ENCODE measurements around the gene SHC3.

The SHC3 gene

DNA sequence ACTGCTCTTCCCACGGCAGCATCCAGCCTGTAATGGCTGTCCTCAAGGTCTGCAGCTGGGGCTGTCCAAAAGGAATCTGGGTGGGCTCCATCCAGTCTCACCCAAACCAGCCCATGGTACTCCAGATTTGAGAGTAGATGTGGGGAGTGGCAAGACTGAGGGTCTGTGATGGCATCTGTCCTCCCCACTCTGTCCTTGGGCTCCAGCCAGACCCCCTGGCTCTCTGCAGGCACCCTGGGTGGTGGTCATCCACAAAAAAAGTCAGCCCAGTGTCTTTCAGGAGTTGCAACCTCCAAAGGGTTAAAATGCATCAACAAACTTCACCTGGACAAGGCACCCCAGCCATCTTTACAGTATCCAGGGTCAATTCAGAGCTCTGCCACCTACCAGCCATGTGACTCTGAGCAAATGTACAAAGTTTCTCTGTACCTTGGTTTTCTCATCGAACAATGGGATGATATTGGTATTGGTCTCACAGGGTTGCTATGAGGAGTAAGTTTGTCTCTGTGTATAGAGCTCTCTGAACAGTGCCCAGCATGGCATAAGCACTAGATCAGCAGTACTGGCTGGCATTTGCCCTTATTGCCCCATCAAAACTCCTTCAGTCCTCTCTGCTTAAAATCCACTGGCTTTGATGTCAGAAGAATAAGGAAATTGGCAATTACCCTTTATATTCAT, 194.6 kb downstream of the SHC3 start:
- Histone ChIP-seq H3K36me3 (ENCODE audit: low read depth) (no peaks in the 10 kb centered on the region), H3K27ac (ENCODE audit: poor library complexity, severe bottlenecking) (no peak overlapping the region), H3K9me3 (ENCODE audit: severe bottlenecking) (no peaks in the 10 kb centered on the region), H3K27me3 (ENCODE audit: insufficient read depth, poor library complexity, severe bottlenecking) (no peaks in the 10 kb centered on the region), H3K4me1 (ENCODE audit: insufficient read depth, poor library complexity, severe bottlenecking) (no peaks in the 10 kb centered on the region), H3K4me3 (ENCODE audit: severe bottlenecking) (no peak overlapping the region)
- no peak for ATAC-seq (ENCODE audit: low read depth)
- TF ChIP-seq, protein P1, sequence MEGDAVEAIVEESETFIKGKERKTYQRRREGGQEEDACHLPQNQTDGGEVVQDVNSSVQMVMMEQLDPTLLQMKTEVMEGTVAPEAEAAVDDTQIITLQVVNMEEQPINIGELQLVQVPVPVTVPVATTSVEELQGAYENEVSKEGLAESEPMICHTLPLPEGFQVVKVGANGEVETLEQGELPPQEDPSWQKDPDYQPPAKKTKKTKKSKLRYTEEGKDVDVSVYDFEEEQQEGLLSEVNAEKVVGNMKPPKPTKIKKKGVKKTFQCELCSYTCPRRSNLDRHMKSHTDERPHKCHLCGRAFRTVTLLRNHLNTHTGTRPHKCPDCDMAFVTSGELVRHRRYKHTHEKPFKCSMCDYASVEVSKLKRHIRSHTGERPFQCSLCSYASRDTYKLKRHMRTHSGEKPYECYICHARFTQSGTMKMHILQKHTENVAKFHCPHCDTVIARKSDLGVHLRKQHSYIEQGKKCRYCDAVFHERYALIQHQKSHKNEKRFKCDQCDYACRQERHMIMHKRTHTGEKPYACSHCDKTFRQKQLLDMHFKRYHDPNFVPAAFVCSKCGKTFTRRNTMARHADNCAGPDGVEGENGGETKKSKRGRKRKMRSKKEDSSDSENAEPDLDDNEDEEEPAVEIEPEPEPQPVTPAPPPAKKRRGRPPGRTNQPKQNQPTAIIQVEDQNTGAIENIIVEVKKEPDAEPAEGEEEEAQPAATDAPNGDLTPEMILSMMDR (IDR thresholded peaks at IDR 0.05; ENCODE audit: poor library complexity, severe bottlenecking) = no peak
- DNase-seq (ENCODE audit: low spot score) = no peak

DNA sequence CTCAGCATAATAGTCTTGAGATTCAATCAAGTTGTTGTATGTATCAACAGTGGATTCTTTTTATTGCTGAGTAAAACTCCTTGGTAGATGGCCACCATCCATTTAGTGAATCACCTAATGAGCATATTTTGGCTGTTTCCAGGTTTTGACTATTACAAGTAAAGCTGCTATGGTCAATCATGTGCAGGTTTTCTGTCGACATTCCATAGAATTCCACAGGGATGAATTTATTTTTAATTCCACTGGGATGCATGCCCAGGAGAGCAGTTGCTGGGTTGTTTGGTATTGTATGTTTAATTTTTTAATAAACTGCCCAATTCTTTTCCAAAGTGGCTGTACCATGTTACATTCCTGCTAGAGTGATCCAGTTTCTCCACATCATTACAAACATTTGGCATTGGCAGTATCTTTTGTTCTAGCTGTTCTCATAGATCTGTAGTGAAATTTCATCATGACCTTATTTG, 197.8 kb downstream of the SHC3 start:
- no peak for ATAC-seq (ENCODE audit: low read depth)
- no peak for DNase-seq (ENCODE audit: low spot score)
- H3K27ac ChIP-seq (ENCODE audit: poor library complexity, severe bottlenecking) = no peak overlapping the region
- TF ChIP-seq, protein P1 (IDR thresholded peaks at IDR 0.05; ENCODE audit: poor library complexity, severe bottlenecking) = no peak
- H3K9me3 ChIP-seq (ENCODE audit: severe bottlenecking) = no peaks in the 10 kb centered on the region
- H3K4me3 ChIP-seq (ENCODE audit: severe bottlenecking) = no peak overlapping the region
- H3K36me3 ChIP-seq (ENCODE audit: low read depth) = no peaks in the 10 kb centered on the region
- no peaks in the 10 kb centered on the region for H3K27me3 ChIP-seq (ENCODE audit: insufficient read depth, poor library complexity, severe bottlenecking)
- H3K4me1 ChIP-seq (ENCODE audit: insufficient read depth, poor library complexity, severe bottlenecking) = no peaks in the 10 kb centered on the region

DNA sequence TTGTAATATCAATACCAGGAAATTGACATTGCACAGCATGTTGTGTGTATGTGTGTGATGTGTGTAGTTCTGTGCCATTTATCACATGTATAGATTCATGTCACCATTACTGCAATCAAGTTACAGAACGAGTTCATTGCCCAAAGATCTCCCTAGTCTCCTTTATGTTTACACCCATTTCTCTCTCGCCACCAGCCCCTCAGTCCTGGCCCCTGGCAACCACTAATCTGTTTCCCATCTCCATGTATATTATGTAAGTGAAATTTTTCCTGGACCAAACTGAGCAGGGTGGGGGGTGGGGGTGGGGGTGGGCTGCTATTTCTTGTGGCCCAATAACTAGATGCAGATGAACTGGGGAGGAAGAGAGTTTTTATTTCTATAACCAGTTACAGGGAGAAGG, 198.8 kb downstream of the SHC3 start:
- Histone ChIP-seq H3K36me3 (ENCODE audit: low read depth) (no peaks in the 10 kb centered on the region), H3K9me3 (ENCODE audit: severe bottlenecking) (no peaks in the 10 kb centered on the region), H3K27ac (ENCODE audit: poor library complexity, severe bottlenecking) (no peak overlapping the region), H3K27me3 (ENCODE audit: insufficient read depth, poor library complexity, severe bottlenecking) (no peaks in the 10 kb centered on the region), H3K4me3 (ENCODE audit: severe bottlenecking) (no peak overlapping the region), H3K4me1 (ENCODE audit: insufficient read depth, poor library complexity, severe bottlenecking) (no peaks in the 10 kb centered on the region)
- TF ChIP-seq, protein P1 (IDR thresholded peaks at IDR 0.05; ENCODE audit: poor library complexity, severe bottlenecking) = no peak
- ATAC-seq (ENCODE audit: low read depth) (no peak), DNase-seq (ENCODE audit: low spot score) (no peak)

DNA sequence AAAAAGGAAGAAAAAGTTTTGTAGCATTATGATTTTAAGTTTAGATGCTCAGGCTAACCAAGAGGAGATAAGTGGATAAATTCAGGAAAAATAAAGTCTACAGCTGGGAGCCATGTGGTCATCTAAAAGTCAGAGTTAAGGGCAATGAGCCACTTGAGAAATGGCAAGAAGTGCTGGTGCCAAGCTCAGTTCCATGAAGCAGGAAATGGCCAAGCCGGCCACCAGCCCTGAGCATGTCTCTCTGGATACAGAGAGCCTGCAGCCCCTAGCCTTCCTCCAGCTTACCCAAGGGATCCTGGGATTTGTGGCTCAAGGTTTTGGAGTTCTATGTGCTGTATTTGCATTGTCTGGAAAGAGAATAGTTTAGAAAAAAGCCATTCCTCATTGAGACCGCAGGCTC, 199.6 kb downstream of the SHC3 start:
- no peaks in the 10 kb centered on the region for H3K27me3 ChIP-seq (ENCODE audit: insufficient read depth, poor library complexity, severe bottlenecking)
- H3K4me1 ChIP-seq (ENCODE audit: insufficient read depth, poor library complexity, severe bottlenecking) = no peaks in the 10 kb centered on the region
- H3K9me3 ChIP-seq (ENCODE audit: severe bottlenecking) = no peaks in the 10 kb centered on the region
- DNase-seq (ENCODE audit: low spot score) (no peak), ATAC-seq (ENCODE audit: low read depth) (no peak)
- TF ChIP-seq, protein P1 (IDR thresholded peaks at IDR 0.05; ENCODE audit: poor library complexity, severe bottlenecking) = no peak
- H3K4me3 ChIP-seq (ENCODE audit: severe bottlenecking) = no peak overlapping the region
- H3K27ac ChIP-seq (ENCODE audit: poor library complexity, severe bottlenecking) = no peak overlapping the region
- H3K36me3 ChIP-seq (ENCODE audit: low read depth) = no peaks in the 10 kb centered on the region

DNA sequence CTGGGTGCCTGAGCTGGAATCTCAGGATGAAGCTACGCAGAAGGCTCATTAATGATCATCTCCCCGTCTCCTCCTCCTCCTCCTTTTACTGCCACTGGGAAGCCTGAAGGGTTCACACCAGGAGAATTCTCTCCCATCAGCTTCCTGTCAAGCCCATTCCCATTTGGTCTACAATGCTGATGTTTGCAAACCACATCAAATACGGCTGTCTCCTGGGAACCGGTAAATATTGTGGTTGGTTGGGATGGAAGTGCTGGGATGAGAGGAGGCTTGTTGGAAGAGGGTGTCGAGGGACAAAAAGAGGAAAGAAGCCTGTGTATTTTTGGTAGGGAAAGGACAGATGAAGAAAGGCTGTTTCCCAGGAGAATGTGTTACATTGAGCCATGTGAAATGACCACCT, 200.6 kb downstream of the SHC3 start:
- Histone ChIP-seq H3K4me1 (ENCODE audit: insufficient read depth, poor library complexity, severe bottlenecking) (no peaks in the 10 kb centered on the region), H3K4me3 (ENCODE audit: severe bottlenecking) (no peak overlapping the region)
- no peak for DNase-seq (ENCODE audit: low spot score)

More for the DNA sequence above, 200.6 kb downstream of the SHC3 start:
- Histone ChIP-seq H3K36me3 (ENCODE audit: low read depth) (no peaks in the 10 kb centered on the region), H3K9me3 (ENCODE audit: severe bottlenecking) (no peaks in the 10 kb centered on the region), H3K27me3 (ENCODE audit: insufficient read depth, poor library complexity, severe bottlenecking) (no peaks in the 10 kb centered on the region), H3K27ac (ENCODE audit: poor library complexity, severe bottlenecking) (no peak overlapping the region)
- ATAC-seq (ENCODE audit: low read depth) = no peak
- TF ChIP-seq, protein P1 (IDR thresholded peaks at IDR 0.05; ENCODE audit: poor library complexity, severe bottlenecking) = no peak

All from RWPE2 (cell line).